Naive thymus-derived CD4-positive, alpha-beta T cell (primary cell): ENCODE results near the gene DSG4. TPM values are rescaled to one million over a fixed set of nuclear protein-coding genes. Genes with fewer than 3 reads are reported as not detected.

Experiments
- polyA plus RNA-seq, 2 donors: library from polyadenylated mRNA; unstranded; fragments of 300-500 nt; fragmentation: Illumina TruSeq; gene quantifications; one replicate each; pipeline ENCODE4 v1.2.3, GENCODE V29; 2021
- total RNA-seq, 6 experiments: library from RNA in 5 of 6; stranded (reverse) in 5 of 6; gene quantifications; 1 replicate in 5 of 6; 2 replicates in 1 of 6; pipeline ENCODE4 v1.2.3 and lab custom pipeline; 2021 to 2026

DSG4 gene
- total and polyA plus RNA-seq, 7 experiments from 2014 or later = not detected

Other genes with a start within 250 kb of the DSG4 start
- gene DSC1, start 213.9 kb upstream of the DSG4 start, total RNA-seq = 10 to 100 TPM in 2 of 5 experiments, 1 to 10 TPM in 2, not detected in 1; 3.1 to 13.6 (median 7.9) TPM
- gene DSC1, start 213.9 kb upstream of the DSG4 start, polyA plus RNA-seq = 10 to 100 TPM in 1 of 2 donors, 1 to 10 TPM in 1; 4.9 to 16.2 TPM
- not detected for gene DSG1, start 58.6 kb upstream of the DSG4 start, total RNA-seq
- not detected for gene DSG1, start 58.6 kb upstream of the DSG4 start, polyA plus RNA-seq
- gene DSG3, start 71.0 kb downstream of the DSG4 start, total RNA-seq = not detected
- gene DSG3, start 71.0 kb downstream of the DSG4 start, polyA plus RNA-seq = not detected
- gene DSG2, start 121.4 kb downstream of the DSG4 start, total RNA-seq = under 1 TPM; 0.13 to 0.53 (median 0.29) TPM
- under 1 TPM; 0.54 to 0.56 TPM for gene DSG2, start 121.4 kb downstream of the DSG4 start, polyA plus RNA-seq
- gene TTR, start 215.1 kb downstream of the DSG4 start, total RNA-seq = not detected
- gene TTR, start 215.1 kb downstream of the DSG4 start, polyA plus RNA-seq = not detected